ENCODE results near the gene KCNK10.

The KCNK10 gene

GRCh38 chr14:88198446-88198845 lies 124.6 kb downstream of the KCNK10 start (continued):
- TF ChIP-seq SETDB1 (IDR thresholded peaks at IDR 0.05; ENCODE audit: insufficient read length, low read length) (no peak), ZNF623 (tag by site-specific recombination; IDR thresholded peaks at IDR 0.05) (no peak), PRDM1 (tag by site-specific recombination; IDR thresholded peaks at IDR 0.05) (no peak), ZNF302 (tag by site-specific recombination; IDR thresholded peaks at IDR 0.05; ENCODE audit: low read depth) (no peak)
- TF ChIP-seq, protein P1, sequence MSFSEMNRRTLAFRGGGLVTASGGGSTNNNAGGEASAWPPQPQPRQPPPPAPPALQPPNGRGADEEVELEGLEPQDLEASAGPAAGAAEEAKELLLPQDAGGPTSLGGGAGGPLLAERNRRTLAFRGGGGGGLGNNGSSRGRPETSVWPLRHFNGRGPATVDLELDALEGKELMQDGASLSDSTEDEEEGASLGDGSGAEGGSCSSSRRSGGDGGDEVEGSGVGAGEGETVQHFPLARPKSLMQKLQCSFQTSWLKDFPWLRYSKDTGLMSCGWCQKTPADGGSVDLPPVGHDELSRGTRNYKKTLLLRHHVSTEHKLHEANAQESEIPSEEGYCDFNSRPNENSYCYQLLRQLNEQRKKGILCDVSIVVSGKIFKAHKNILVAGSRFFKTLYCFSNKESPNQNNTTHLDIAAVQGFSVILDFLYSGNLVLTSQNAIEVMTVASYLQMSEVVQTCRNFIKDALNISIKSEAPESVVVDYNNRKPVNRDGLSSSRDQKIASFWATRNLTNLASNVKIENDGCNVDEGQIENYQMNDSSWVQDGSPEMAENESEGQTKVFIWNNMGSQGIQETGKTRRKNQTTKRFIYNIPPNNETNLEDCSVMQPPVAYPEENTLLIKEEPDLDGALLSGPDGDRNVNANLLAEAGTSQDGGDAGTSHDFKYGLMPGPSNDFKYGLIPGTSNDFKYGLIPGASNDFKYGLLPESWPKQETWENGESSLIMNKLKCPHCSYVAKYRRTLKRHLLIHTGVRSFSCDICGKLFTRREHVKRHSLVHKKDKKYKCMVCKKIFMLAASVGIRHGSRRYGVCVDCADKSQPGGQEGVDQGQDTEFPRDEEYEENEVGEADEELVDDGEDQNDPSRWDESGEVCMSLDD (tag by site-specific recombination; IDR thresholded peaks at IDR 0.05) = no peak

DNA sequence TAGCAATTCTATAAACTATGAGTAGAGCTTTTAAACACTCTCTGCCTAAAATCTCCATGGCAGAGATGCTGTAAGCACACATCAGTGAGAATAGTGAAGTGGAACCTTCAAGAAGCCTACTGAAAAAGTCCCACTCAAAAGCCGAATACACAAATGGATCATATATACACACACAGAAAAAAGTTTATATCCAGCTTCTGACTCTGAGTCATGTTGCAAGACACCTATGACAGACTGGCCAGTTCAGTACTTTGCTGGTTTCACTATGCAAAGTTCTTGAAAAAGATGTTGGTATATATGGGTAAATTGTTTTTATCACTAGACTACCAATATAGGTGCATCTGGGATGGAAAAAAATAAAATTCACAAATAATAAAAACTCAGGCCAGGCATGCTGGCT lies 126.1 kb downstream of the KCNK10 start:
- POLR2A ChIA-PET = no interaction called here
- no peaks in the 10 kb centered on the region for H3K9me3 ChIP-seq (ENCODE audit: control insufficient read depth, insufficient read depth, low read depth, low read length)
- H3K4me3 ChIP-seq (ENCODE audit: low read depth, low read length) = no peak overlapping the region
- H3K36me3 ChIP-seq (ENCODE audit: control insufficient read depth in 2 of 2, insufficient read depth in 1 of 2, low read length in 2 of 2) = no peaks in the 10 kb centered on the region
- CTCF ChIA-PET = interaction anchor here (0.6 to 1.7 kb wide), 2 partner anchors 28 to 80 kb away, joined by 4 read pairs; no protein-coding TSS in a partner anchor
- TF ChIP-seq, protein P2, sequence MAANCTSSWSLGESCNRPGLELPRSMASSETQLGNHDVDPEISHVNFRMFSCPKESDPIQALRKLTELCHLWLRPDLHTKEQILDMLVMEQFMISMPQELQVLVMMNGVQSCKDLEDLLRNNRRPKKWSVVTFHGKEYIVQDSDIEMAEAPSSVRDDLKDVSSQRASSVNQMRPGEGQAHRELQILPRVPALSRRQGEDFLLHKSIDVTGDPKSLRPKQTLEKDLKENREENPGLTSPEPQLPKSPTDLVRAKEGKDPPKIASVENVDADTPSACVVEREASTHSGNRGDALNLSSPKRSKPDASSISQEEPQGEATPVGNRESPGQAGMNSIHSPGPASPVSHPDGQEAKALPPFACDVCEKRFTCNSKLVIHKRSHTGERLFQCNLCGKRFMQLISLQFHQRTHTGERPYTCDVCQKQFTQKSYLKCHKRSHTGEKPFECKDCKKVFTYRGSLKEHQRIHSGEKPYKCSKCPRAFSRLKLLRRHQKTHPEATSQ (tag by site-specific recombination; IDR thresholded peaks at IDR 0.05) = no peak
- TF ChIP-seq ZNF26 (tag by site-specific recombination; IDR thresholded peaks at IDR 0.05) (no peak), ELK4 (IDR thresholded peaks at IDR 0.05; ENCODE audit: borderline replicate concordance, low read depth, low read length) (no peak), ZNF24 (tag by site-specific recombination; IDR thresholded peaks at IDR 0.05) (no peak), GFI1B (tag by site-specific recombination; IDR thresholded peaks at IDR 0.05) (no peak), ZNF175 (tag by site-specific recombination; IDR thresholded peaks at IDR 0.05) (no peak), ZNF510 (tag by site-specific recombination; IDR thresholded peaks at IDR 0.05; ENCODE audit: insufficient replicate concordance) (no peak), OSR2 (tag by site-specific recombination; IDR thresholded peaks at IDR 0.05) (no peak), ZNF280D (tag by site-specific recombination; IDR thresholded peaks at IDR 0.05) (no peak), REPIN1 (tag by site-specific recombination; IDR thresholded peaks at IDR 0.05; ENCODE audit: low read depth) (no peak), ZNF155 (tag by site-specific recombination; IDR thresholded peaks at IDR 0.05) (no peak), ZNF157 (tag by site-specific recombination; IDR thresholded peaks at IDR 0.05) (no peak), ZNF670 (tag by site-specific recombination; IDR thresholded peaks at IDR 0.05; ENCODE audit: low read depth) (no peak), ZNF776 (tag by site-specific recombination; IDR thresholded peaks at IDR 0.05; ENCODE audit: borderline replicate concordance) (no peak), WT1 (tag by site-specific recombination; IDR thresholded peaks at IDR 0.05) (no peak), SP3 (tag by site-specific recombination; IDR thresholded peaks at IDR 0.05) (no peak), ZNF571 (tag by site-specific recombination; IDR thresholded peaks at IDR 0.05) (no peak), ZNF311 (tag by site-specific recombination; IDR thresholded peaks at IDR 0.05; ENCODE audit: borderline replicate concordance) (no peak)
- TF ChIP-seq, protein P3, sequence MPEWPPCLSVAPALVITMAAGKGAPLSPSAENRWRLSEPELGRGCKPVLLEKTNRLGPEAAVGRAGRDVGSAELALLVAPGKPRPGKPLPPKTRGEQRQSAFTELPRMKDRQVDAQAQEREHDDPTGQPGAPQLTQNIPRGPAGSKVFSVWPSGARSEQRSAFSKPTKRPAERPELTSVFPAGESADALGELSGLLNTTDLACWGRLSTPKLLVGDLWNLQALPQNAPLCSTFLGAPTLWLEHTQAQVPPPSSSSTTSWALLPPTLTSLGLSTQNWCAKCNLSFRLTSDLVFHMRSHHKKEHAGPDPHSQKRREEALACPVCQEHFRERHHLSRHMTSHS (tag by site-specific recombination; IDR thresholded peaks at IDR 0.05) = no peak
- peaks cover 6% of the 10 kb centered on the region for H3K4me1 ChIP-seq (ENCODE audit: control insufficient read depth, insufficient read depth, low read length)
- no peak overlapping the region for H3K27ac ChIP-seq (ENCODE audit: extremely low read depth, low read depth, low read length)

All from HEK293 (cell line).